LNCAP (cell line): ENCODE measurements around the gene MACROD2.

Experiments used
- TF ChIP-seq, protein P1 (sequence below): fragments of 450-650 bp; IDR thresholded peaks from 2 replicates; pipeline ENCODE4 v1.5.1; 2017; ENCODE audit warnings: mild to moderate bottlenecking

The MACROD2 gene

DNA sequence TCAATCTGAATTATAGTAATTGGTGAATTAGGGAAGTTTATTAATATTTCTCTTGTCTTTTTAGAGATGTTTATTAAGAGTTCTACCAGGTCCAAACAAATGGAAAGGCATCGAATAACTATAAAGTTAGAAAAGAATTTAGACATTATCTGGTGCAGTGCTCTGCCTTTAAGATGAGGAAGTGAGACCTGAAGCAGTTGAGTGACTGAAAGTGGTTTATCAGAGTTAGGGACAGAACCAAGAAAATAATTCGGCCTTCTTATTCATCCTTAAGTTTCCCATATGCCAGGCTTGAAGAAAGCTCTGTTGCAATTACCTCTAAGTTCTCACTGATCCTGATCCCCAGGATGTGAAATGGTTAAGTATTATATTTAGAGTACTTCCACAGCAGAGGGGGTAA is 436.3 kb downstream of the MACROD2 start:
- TF ChIP-seq, protein P1, sequence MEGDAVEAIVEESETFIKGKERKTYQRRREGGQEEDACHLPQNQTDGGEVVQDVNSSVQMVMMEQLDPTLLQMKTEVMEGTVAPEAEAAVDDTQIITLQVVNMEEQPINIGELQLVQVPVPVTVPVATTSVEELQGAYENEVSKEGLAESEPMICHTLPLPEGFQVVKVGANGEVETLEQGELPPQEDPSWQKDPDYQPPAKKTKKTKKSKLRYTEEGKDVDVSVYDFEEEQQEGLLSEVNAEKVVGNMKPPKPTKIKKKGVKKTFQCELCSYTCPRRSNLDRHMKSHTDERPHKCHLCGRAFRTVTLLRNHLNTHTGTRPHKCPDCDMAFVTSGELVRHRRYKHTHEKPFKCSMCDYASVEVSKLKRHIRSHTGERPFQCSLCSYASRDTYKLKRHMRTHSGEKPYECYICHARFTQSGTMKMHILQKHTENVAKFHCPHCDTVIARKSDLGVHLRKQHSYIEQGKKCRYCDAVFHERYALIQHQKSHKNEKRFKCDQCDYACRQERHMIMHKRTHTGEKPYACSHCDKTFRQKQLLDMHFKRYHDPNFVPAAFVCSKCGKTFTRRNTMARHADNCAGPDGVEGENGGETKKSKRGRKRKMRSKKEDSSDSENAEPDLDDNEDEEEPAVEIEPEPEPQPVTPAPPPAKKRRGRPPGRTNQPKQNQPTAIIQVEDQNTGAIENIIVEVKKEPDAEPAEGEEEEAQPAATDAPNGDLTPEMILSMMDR: no peak

DNA sequence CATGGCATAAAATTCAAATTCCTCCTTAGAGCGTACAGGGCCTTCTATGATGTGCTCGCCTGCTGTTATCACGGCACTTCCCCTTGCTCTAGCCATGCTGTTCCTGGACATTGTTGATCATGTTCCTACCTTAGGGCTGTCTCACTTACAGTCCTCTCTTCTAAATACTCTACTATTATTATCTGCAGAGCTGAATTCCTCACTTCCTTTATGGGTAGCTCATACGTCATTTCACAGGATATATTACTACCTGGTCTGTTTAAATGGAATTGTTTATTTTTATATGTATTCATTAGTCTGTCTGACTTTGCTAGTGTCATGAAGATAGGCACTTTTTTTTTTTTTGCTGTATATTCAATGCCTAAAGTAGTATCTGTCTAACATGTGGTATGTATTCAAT is 436.8 kb downstream of the MACROD2 start:
- TF ChIP-seq, protein P1: no peak

DNA sequence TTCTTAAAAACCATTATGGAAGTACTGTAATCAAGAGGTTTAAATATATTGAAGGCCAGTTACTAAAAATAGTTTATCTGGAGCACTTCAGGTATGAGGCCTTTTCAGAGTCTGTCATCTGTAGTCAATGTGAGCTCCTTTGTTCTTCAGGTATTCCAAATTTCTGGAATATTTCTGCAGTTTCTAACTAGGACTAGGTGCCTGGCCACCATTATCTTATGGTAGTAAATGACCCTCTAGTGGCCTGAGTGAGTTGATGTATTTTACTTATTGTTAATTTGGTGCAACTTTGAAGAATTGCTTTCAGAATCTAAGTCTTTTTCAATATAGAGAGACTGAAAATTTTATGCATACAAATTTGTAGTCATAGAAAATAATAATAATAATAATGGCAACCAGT is 437.3 kb downstream of the MACROD2 start:
- TF ChIP-seq, protein P1: no peak

DNA sequence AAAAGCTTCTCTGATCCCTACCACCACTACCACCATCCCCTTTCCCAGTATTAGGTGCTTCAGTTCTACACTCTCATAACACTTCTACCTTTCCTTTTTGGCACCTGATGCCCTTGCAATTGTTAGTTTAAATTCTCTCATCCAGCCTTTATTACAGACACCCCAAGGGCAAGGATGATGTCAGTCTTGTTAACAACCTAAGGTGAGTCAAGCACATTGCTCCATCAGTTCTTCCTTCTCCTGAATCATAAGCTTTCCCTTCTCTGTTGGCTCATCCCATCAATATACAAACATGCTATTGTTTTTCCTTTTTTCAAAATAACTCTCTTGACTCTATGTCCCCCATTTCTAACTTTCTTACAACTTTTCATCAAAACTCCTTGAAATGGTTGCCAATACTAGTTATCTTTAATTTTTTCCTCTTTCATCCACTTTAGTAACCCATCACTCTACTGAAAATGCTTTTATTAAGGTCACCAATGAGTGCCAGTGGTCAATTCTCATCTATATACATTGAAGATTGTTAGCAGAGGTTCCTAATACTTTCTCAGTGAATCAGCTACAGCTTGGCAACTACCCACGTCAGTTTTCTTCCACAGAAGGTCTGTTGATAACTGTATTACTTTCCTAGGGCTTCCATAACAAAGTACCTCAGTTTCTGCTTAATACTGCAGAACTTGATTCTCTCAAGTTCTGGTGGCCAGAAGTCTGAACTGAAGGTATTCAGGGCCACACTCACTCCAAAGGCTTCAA is 439.2 kb downstream of the MACROD2 start:
- TF ChIP-seq, protein P1: no peak

DNA sequence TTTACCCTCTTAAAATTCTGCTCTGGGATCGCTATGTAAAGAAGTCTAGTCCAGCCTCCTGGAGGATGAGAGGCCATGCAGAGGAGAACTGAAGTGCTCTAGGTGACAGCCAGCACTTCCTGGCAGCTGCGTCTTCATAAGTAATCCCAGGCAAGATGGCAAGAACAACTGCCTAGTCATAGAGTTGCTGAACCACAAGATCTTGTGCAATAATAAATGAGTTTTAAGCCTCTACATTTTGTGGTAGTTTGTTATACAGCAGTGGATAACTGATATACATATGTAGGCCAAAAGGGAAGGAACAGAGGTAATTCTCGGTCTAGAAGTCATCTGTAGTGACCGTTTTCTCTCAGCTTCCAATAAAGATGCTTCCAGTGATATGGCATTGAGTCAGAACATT is 445.9 kb downstream of the MACROD2 start:
- TF ChIP-seq, protein P1: no peak

DNA sequence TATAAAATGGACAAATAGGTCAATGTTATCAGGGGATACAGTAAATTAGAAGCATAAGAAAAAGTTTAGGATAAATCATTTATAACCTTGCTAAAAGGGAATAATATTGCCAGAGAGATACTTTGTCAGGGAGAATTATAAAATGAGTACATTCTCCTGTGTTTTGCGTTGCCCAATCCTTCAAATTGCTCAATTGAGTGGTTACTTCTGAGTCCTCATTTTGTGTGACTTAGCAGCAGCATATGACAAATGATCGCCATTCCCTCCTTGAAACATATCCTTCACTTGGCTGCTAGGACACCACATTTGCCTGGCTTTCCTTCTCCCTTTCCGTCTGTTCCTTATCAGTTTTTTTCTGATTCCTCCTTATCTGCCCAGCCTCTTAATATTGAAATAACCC is 448.8 kb downstream of the MACROD2 start:
- TF ChIP-seq, protein P1: no peak

DNA sequence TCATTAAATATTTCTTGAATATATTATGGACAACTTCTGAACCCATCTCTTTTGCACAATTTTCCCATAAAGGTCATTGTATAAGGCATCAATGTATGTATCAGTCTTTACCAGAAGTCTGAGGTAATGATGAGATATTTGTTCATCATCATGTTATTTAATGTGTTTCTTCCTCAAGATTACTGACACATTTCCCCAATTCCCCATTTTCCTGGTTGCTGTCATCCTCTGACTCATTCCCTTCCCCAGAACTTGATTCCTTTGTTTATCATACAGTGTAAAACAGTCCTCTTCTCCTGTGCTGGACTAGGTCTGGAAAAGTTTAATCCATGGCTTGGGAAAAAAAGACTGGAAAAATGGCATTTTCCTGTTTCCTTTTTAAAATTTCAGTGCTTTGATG is 450.0 kb downstream of the MACROD2 start:
- TF ChIP-seq, protein P1: no peak

DNA sequence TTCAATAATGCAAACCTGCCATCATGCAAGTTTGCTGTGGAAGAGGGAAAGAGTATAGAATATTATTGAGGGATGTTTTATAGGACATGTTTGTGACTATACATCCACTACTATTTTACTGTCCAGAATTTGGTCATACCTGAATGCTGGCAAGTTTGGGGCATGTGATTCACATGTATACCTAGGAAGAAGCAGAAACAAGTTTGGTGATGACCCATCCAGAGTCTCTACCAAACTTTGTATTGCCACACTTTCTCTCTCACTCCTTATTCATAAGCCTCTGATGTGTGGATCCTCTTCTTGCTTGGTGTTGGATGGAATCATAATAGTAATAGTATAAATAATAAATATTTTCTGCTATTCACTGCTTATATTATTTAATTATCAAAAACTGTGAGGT is 450.6 kb downstream of the MACROD2 start:
- TF ChIP-seq, protein P1: no peak
